HS-27A (cell line): Measurements from ENCODE around the gene ANKRD13B.
"Not testable (repeated sequence)": the region's sequence is repeated elsewhere in the genome, so short reads cannot be mapped to it uniquely, and the experiment has no call there.

Experiments used
- DNase-seq: peaks from one replicate; pipeline ENCODE4 v3.0.0-alpha.2; 2012; ENCODE audit warnings: low read depth, missing footprints

Gene ANKRD13B

GRCh38 chr17:29592850-29593551 is at the start of gene ANKRD13B:
TSS of gene ANKRD13B (plus strand) at chr17:29593132. CDS start at chr17:29593622, 490 bp downstream.
- no peak for DNase-seq

- DNase-seq = no peak
Observed at GRCh38 chr17:29544066-29544465, 48.9 kb upstream of the ANKRD13B start.

DNA sequence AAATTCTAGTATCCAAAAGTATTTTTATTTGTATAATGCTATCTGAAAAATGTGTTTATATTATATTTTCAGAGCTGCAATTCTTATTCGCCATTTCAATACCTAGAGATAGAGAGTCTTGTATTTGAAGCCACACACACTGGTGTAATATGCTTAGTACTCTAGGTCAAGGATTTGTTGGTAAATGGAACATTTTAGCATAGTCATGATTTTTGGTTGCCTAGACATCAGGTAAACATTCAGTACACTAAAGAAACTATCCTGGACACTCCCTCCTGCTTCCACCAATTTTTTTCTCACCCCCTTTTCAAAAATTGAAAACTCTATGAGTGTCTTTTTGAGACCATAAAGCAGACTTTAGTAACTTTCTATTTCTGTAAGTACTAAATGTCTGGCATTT is 46.8 kb upstream of the ANKRD13B start:
- DNase-seq = no peak

DNA sequence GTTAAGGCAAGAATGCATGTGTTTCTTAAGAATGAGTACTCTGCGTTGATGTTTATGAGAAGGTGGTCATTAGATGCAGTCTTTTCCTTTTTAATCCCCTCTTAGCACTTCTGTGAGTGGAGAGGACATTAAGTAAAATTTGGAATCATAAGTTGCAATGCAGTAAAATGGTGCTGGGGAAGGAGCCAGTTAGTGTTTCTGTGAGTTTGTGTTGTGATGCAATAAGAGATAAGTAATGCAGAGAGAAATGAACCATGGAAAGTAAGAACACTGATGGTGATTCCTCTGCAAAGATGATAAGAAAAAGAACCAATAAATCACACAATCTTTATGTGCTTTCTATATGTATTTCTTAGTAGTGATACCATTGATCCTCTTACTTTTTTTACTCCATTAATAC is 46.1 kb upstream of the ANKRD13B start:
- DNase-seq = no peak

GRCh38 chr17:29549177-29549923 is 43.6 kb upstream of the ANKRD13B start:
- no peak for DNase-seq

DNA sequence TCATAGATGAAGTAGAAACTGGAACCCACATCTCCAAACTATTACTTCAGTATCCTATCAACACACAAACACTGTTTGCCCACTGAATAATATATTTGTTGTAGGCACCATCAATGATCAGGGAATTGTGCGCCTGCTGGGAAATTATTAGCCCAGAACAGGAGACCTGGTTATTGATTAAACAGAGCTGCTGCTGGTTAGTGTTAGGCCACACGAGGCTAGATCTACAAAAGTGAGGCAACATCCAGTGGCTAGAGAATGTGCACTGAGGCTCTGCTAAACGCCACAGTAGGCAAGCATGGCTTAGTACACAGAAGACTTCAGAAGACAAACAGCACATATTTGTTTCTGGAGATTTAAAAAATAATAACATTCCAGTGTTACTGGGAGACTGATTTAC is 37.1 kb upstream of the ANKRD13B start:
- no peak for DNase-seq

GRCh38 chr17:29557085-29557738 is 35.7 kb upstream of the ANKRD13B start:
- DNase-seq = no peak

- DNase-seq = no peak
Observed at GRCh38 chr17:29557739-29558116, 35.2 kb upstream of the ANKRD13B start.

GRCh38 chr17:29558139-29558538 is 34.8 kb upstream of the ANKRD13B start:
- not testable (repeated sequence) for DNase-seq

DNA sequence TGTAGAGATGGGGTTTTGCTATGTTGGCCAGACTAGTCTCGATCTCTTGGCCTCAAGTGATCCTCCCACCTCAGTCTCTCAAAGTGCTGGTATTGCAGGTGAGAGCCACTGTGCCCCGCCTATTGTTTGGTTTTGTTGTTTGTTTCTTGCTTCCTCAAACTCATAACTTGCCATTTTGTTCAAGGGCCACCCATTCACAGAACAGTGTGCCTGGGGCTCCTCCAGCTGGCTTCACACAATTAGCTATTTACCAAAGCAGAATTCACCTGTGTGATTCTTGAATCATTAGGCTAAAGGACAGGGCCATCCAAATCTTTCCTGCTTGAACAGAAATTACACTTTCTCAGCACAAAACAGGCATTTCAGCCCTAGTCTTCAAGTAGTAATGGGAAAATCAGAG is 33.3 kb upstream of the ANKRD13B start:
- no peak for DNase-seq

- no peak for DNase-seq
Observed at GRCh38 chr17:29560316-29560715, 32.6 kb upstream of the ANKRD13B start.

- no peak for DNase-seq
Observed at GRCh38 chr17:29561554-29562517, 31.1 kb upstream of the ANKRD13B start.

DNA sequence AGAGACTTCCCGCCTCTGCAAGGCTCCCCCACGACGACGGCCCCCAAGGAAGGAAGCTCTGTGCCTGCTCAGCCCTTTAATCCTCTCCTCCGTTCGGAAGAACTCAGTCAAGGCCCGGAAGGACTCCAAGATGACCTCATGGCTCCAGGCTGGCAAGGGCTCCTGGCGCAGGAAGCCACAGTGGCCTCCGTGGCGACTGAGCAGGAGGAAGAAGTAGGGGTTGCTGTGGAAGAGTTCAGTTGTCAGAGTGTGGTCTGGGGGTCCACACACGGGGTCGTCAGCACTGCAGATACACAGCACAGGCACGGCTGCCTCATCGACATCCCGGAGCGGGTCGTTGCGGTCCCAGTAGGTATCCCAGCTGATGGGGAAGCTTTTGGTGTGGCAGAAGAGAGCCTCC is 30.3 kb upstream of the ANKRD13B start:
- no peak for DNase-seq

- DNase-seq = no peak
Observed at GRCh38 chr17:29563816-29564215, 29.1 kb upstream of the ANKRD13B start.

DNA sequence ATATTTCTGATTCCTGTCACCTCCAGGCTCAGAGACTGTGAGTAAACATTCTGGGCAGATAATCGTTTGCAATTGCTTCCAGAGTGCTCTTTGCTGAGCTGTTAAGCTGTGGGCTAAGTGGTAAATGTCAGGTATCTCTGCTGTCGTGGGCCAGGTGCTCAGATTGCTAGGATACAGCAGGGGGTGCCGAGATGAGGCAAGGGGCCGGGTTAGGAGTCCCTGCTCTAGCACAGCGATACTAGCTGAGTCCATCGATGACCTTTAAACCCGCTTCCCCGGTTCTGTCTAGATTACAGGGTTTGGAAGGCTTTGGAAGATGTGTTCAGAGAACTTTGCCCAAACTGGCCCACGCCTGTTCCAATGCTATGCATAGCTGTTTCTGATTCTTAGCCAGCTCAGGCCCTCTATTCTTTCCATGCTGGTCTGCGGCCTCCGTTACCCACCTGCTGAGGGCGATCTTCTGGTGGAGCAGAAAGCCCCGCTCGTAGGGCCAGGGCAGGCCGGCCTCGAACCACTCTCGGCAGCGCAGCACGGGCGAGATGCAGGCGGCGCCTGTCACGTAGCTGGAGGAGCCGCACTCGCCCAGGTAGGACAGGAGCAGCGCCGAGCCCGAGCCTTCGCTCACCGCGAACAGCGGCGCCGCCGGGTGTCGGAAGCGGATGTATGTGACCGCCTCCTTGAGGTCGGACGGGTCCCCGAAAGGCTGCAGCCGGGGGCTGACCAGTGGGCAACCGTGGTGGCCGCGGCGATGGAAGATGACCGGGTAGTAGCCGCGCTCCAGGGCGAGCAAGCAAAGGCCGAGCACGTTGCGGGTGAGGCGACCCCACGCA is 27.1 kb upstream of the ANKRD13B start:
- no peak for DNase-seq

DNA sequence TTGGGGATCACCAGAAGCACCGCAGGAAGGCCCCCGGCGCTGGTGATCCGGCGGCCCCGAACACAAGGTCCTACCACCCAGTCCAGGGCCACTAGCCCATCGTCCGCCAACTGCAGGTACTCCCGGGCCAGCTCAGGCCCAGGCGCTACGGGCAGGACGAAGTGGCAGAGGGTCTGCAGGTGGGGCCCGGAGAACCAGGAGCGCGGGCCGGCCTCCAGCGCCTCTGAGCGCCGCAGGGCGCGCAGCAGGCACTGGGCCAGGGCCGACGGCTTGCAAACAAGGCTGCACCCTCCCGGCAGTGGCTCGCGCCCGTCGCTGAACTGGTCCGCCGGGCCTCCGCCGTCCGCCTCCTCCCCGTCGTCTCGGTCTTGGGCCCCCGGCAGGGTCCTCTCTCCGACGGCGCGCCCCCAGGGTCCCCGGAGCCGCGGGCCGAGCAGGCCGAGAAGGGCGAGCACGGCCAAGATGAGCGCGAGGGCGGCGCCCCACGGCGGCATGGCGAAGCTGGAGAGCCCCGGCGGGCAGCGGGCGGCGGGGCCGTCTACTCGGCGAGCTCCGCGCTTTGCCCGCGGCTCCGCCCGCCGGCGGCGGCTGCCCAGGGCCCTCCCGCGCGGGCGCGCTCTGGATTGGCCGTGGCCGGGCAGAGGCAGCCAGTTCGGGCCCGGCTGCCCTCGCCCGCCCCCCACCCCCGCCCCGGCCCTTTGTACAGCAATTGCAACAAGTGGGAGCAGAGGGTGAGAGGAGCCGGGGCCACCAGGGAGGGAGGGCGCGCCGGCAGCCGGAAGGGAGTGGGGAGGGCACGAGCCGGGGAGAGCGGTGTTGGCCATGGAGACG is 26.2 kb upstream of the ANKRD13B start, which contains the start of gene ABHD15:
Gene ABHD15 (minus strand): TSS at position 565 of the 831 bp plus-strand sequence. CDS start 71 bp downstream, at position 494.
- no peak for DNase-seq

- DNase-seq = no peak
Observed at GRCh38 chr17:29567304-29567553, 25.7 kb upstream of the ANKRD13B start.

GRCh38 chr17:29567554-29568330 is 25.2 kb upstream of the ANKRD13B start:
- DNase-seq = no peak
